ENCODE results near the gene R3HDM4. TPM values are rescaled to one million over a fixed set of nuclear protein-coding genes. Genes with fewer than 3 reads are reported as not detected.

R3HDM4 gene
- polyA plus RNA-seq, 4 donors, result 35.6 to 62.3 (median 53.4) TPM

Other genes starting within 250 kb of the R3HDM4 start
- gene FSTL3, start 236.8 kb downstream of the R3HDM4 start, polyA plus RNA-seq (ENCODE audit: insufficient read length in 4 of 4), result 10 to 100 TPM; 17.2 to 19.7 (median 19.4) TPM
- under 1 TPM; 0.13 to 0.48 (median 0.36) TPM for gene PRSS57, start 217.8 kb downstream of the R3HDM4 start, polyA plus RNA-seq (ENCODE audit: insufficient read length in 4 of 4)
- gene PALM, start 204.3 kb downstream of the R3HDM4 start, polyA plus RNA-seq (ENCODE audit: insufficient read length in 4 of 4), result 100 to 1,000 TPM in 3 of 4 donors, 10 to 100 TPM in 1; 77.2 to 115 (median 106) TPM
- 10 to 100 TPM in 1 of 4 donors, 1 to 10 TPM in 3; 6.0 to 10.1 (median 9.4) TPM for gene MISP, start 162.1 kb downstream of the R3HDM4 start, polyA plus RNA-seq (ENCODE audit: insufficient read length in 4 of 4)
- 100 to 1,000 TPM; 344 to 430 (median 396) TPM for gene PTBP1, start 115.8 kb downstream of the R3HDM4 start, polyA plus RNA-seq (ENCODE audit: insufficient read length in 4 of 4)
- 10 to 100 TPM; 11.6 to 24.0 (median 17.3) TPM for gene PLPPR3, start 91.3 kb downstream of the R3HDM4 start, polyA plus RNA-seq (ENCODE audit: insufficient read length in 4 of 4)
- gene AZU1, start 85.4 kb downstream of the R3HDM4 start, polyA plus RNA-seq (ENCODE audit: insufficient read length in 4 of 4), result 1 to 10 TPM; 1.0 to 3.4 (median 1.4) TPM
- 1 to 10 TPM in 2 of 4 donors, under 1 TPM in 2; 0.65 to 2.7 (median 1.3) TPM for gene PRTN3, start 72.2 kb downstream of the R3HDM4 start, polyA plus RNA-seq (ENCODE audit: insufficient read length in 4 of 4)
- under 1 TPM; 0.34 to 0.87 (median 0.40) TPM for gene ELANE, start 60.9 kb downstream of the R3HDM4 start, polyA plus RNA-seq (ENCODE audit: insufficient read length in 4 of 4)
- gene CFD, start 53.6 kb downstream of the R3HDM4 start, polyA plus RNA-seq (ENCODE audit: insufficient read length in 4 of 4), result 1 to 10 TPM; 2.2 to 5.4 (median 4.3) TPM
- gene MED16, start 20.0 kb downstream of the R3HDM4 start, polyA plus RNA-seq (ENCODE audit: insufficient read length in 4 of 4), result 10 to 100 TPM; 44.5 to 90.9 (median 64.0) TPM
- not detected for gene RNU6-9, start 19.7 kb downstream of the R3HDM4 start, polyA plus RNA-seq (ENCODE audit: insufficient read length in 4 of 4)
- gene KISS1R, start 4.1 kb upstream of the R3HDM4 start, polyA plus RNA-seq (ENCODE audit: insufficient read length in 4 of 4), result 1 to 10 TPM in 2 of 4 donors, under 1 TPM in 2; 0.32 to 1.3 (median 1.00) TPM
- gene ARID3A, start 12.8 kb upstream of the R3HDM4 start, polyA plus RNA-seq (ENCODE audit: insufficient read length in 4 of 4), result 10 to 100 TPM; 16.3 to 37.2 (median 29.1) TPM
- 10 to 100 TPM; 33.2 to 68.7 (median 55.4) TPM for gene WDR18, start 71.1 kb upstream of the R3HDM4 start, polyA plus RNA-seq (ENCODE audit: insufficient read length in 4 of 4)
- gene GRIN3B, start 87.2 kb upstream of the R3HDM4 start, polyA plus RNA-seq (ENCODE audit: insufficient read length in 4 of 4), result 1 to 10 TPM in 2 of 4 donors, under 1 TPM in 2; 0.41 to 1.4 (median 1.0) TPM
- 100 to 1,000 TPM in 3 of 4 donors, 10 to 100 TPM in 1; 98.0 to 154 (median 130) TPM for gene TMEM259, start 107.9 kb upstream of the R3HDM4 start, polyA plus RNA-seq (ENCODE audit: insufficient read length in 4 of 4)
- gene RNU6-2, start 108.3 kb upstream of the R3HDM4 start, polyA plus RNA-seq (ENCODE audit: insufficient read length in 4 of 4), result not detected
- 100 to 1,000 TPM; 163 to 215 (median 186) TPM for gene CNN2, start 113.4 kb upstream of the R3HDM4 start, polyA plus RNA-seq (ENCODE audit: insufficient read length in 4 of 4)
- gene ABCA7, start 126.9 kb upstream of the R3HDM4 start, polyA plus RNA-seq (ENCODE audit: insufficient read length in 4 of 4), result 10 to 100 TPM in 1 of 4 donors, 1 to 10 TPM in 3; 6.9 to 14.0 (median 8.5) TPM
- 10 to 100 TPM in 3 of 4 donors, 1 to 10 TPM in 1; 9.4 to 14.9 (median 12.2) TPM for gene ARHGAP45, start 153.9 kb upstream of the R3HDM4 start, polyA plus RNA-seq (ENCODE audit: insufficient read length in 4 of 4)
- 100 to 1,000 TPM; 139 to 183 (median 154) TPM for gene POLR2E, start 182.2 kb upstream of the R3HDM4 start, polyA plus RNA-seq (ENCODE audit: insufficient read length in 4 of 4)
- 100 to 1,000 TPM; 240 to 321 (median 259) TPM for gene GPX4, start 190.8 kb upstream of the R3HDM4 start, polyA plus RNA-seq (ENCODE audit: insufficient read length in 4 of 4)